HCT116 (cell line): ENCODE measurements around the gene ARHGDIA. TPM values are rescaled to one million over a fixed set of nuclear protein-coding genes. Genes with fewer than 3 reads are reported as not detected.

Experiments used
- ATAC-seq: fragments of 200-7000 bp; cut with Tn5 transposase; 2 replicates; pipeline ENCODE4 v1.9.1; 2020; ENCODE audit warnings: mild to moderate bottlenecking, moderate library complexity
- BruUV-seq: library from RNA; stranded (reverse); fragments of 400-500 nt; replicated peaks from 2 replicates; lab custom pipeline; 2021; lab: Mats Ljungman, UMichigan
- CTCF ChIA-PET: fragments of 300-600 bp; sonication (Branson Sonifier 250); formaldehyde crosslinking; loops from one replicate; lab custom pipeline; 2021; ENCODE audit warnings: antibody characterized with exemption; lab: Charles Lee
- POLR2A ChIA-PET: fragments of 300-600, 350-600 bp; sonication (Branson Sonifier 250); formaldehyde crosslinking; loops from one replicate; lab custom pipeline; 2021; ENCODE audit warnings: antibody characterized with exemption; lab: Charles Lee
- RAD21 ChIA-PET, 2 experiments: fragments of 300-600 bp; sonication (Branson Sonifier 250); formaldehyde crosslinking; loops; one replicate each; lab custom pipeline; 2023; ENCODE audit warnings: low total read pairs in 2 of 2; ENCODE audit not compliant: uncharacterized antibody in 2 of 2, unreplicated experiment in 2 of 2, low non-redundant PET in 1 of 2; lab: Charles Lee
- DNase-seq: peaks from one replicate; pipeline ENCODE4 v3.0.0-alpha.2; 2010; ENCODE audit warnings: low read depth, low spot score
- H2AFZ ChIP-seq: fragments of 200-600 bp; shearing (Covaris generic), sonication (generic); 2 replicates; pipeline ENCODE4 v1.6.1; 2017; ENCODE audit warnings: low read depth, mixed run types, mixed read lengths, antibody characterized with exemption, low read length; ENCODE audit not compliant: poor library complexity, severe bottlenecking
- H3K27ac ChIP-seq: 2 replicates; pipeline ENCODE4 v1.5.1; 2012; ENCODE audit warnings: low read depth, low read length
- H3K27me3 ChIP-seq: fragments of 200-600 bp; sonication (generic); 2 replicates; pipeline ENCODE4 v1.6.1; 2016; ENCODE audit warnings: mixed run types, low read length, mixed read lengths; ENCODE audit not compliant: insufficient read depth
- H3K36me3 ChIP-seq, 2 experiments: fragments of 200-500 bp in 1 of 2; fragments of 200-600 bp in 1 of 2; sonication (Bioruptor generic) in 1 of 2; sonication (generic) in 1 of 2; 2 replicates each; pipeline versions ENCODE4 v1.5.1 to v1.6.1; 2014 to 2016; ENCODE audit warnings: low read length in 2 of 2, inconsistent platforms in 1 of 2, mixed read lengths in 1 of 2, mixed run types in 1 of 2; ENCODE audit not compliant: insufficient read depth in 2 of 2, control insufficient read depth in 1 of 2
- H3K4me1 ChIP-seq, 2 experiments: fragments of 200-600 bp in 1 of 2; sonication (generic) in 1 of 2; 2 replicates each; pipeline versions ENCODE4 v1.5.1 to v1.6.1; 2012 to 2017; ENCODE audit warnings: low read length in 2 of 2, inconsistent platforms in 1 of 2, mild to moderate bottlenecking in 1 of 2, mixed read lengths in 1 of 2, mixed run types in 1 of 2, moderate library complexity in 1 of 2; ENCODE audit not compliant: insufficient read depth in 2 of 2, control insufficient read depth in 1 of 2
- H3K4me2 ChIP-seq: fragments of 200-600 bp; sonication (generic); 2 replicates; pipeline ENCODE4 v1.6.1; 2017; ENCODE audit warnings: mixed run types, low read length, mixed read lengths
- H3K4me3 ChIP-seq, 2 experiments: fragments of 200-600 bp in 1 of 2; sonication (generic) in 1 of 2; replicated peaks in 1 of 2; 2 replicates each; pipeline ENCODE4 v1.5.1; 2011 to 2016; ENCODE audit warnings: low read length in 2 of 2, control low read depth in 1 of 2, low read depth in 1 of 2, mild to moderate bottlenecking in 1 of 2, mixed read lengths in 1 of 2, mixed run types in 1 of 2
- H3K79me2 ChIP-seq: fragments of 200-600 bp; sonication (generic); 2 replicates; pipeline ENCODE4 v1.6.1; 2017; ENCODE audit warnings: mild to moderate bottlenecking, mixed run types, low read length, moderate library complexity, mixed read lengths; ENCODE audit not compliant: insufficient read depth
- H3K9ac ChIP-seq: fragments of 200-600 bp; sonication (generic); 2 replicates; pipeline ENCODE4 v1.6.1; 2016; ENCODE audit warnings: low read length, mixed read lengths
- H3K9me2 ChIP-seq: fragments of 200-600 bp; sonication (generic), shearing (Covaris generic); 2 replicates; pipeline ENCODE4 v1.6.1; 2017; ENCODE audit warnings: mixed run types, mild to moderate bottlenecking, moderate library complexity; ENCODE audit not compliant: insufficient read depth
- H3K9me3 ChIP-seq, 2 experiments: fragments of 200-500 bp in 1 of 2; fragments of 200-600 bp in 1 of 2; sonication (Bioruptor generic) in 1 of 2; sonication (generic) in 1 of 2; 2 replicates each; pipeline ENCODE4 v1.6.1; 2014 to 2017; ENCODE audit warnings: low read length in 2 of 2, mixed read lengths in 2 of 2, inconsistent platforms in 1 of 2, low read depth in 1 of 2, mild to moderate bottlenecking in 1 of 2, mixed run types in 1 of 2, moderate library complexity in 1 of 2; ENCODE audit not compliant: control insufficient read depth in 1 of 2, insufficient read depth in 1 of 2
- H4K20me1 ChIP-seq: fragments of 200-600 bp; sonication (generic), shearing (Covaris generic); 2 replicates; pipeline ENCODE4 v1.6.1; 2017; ENCODE audit warnings: mixed run types, mild to moderate bottlenecking, moderate library complexity; ENCODE audit not compliant: insufficient read depth
- CEBPB ChIP-seq: IDR thresholded peaks from 2 replicates; pipeline ENCODE4 v1.6.1; 2012; ENCODE audit warnings: low read depth
- ELF1 ChIP-seq: IDR thresholded peaks from 2 replicates; pipeline ENCODE4 v1.6.1; 2012; ENCODE audit warnings: low read depth, borderline replicate concordance
- EZH2 ChIP-seq: fragments of 200-600 bp; sonication (generic); IDR thresholded peaks from 2 replicates; pipeline ENCODE4 v1.6.1; 2017; ENCODE audit warnings: antibody characterized with exemption, mixed run types
- FOSL1 ChIP-seq: IDR thresholded peaks from 2 replicates; pipeline ENCODE4 v1.6.1; 2012; ENCODE audit warnings: low read depth
- JUND ChIP-seq: IDR thresholded peaks from 2 replicates; pipeline ENCODE4 v1.6.1; 2012
- POLR2A ChIP-seq: IDR thresholded peaks from 2 replicates; pipeline ENCODE4 v1.7.0; 2011; ENCODE audit warnings: borderline replicate concordance; ENCODE audit not compliant: insufficient read depth, insufficient read length; ENCODE audit errors: extremely low read depth
- RAD21 ChIP-seq: IDR thresholded peaks from 2 replicates; pipeline ENCODE4 v1.6.1; 2012; ENCODE audit warnings: low read depth, mild to moderate bottlenecking
- SIN3A ChIP-seq: IDR thresholded peaks from 2 replicates; pipeline ENCODE4 v1.6.1; 2012; ENCODE audit warnings: low read depth
- SP1 ChIP-seq: IDR thresholded peaks from 2 replicates; pipeline ENCODE4 v1.6.1; 2012; ENCODE audit warnings: low read depth
- YY1 ChIP-seq: IDR thresholded peaks from 2 replicates; pipeline ENCODE4 v1.6.1; 2011; ENCODE audit warnings: low read length, low read depth, moderate library complexity, mild to moderate bottlenecking; ENCODE audit not compliant: insufficient replicate concordance; ENCODE audit errors: extremely low read depth
- ZBTB33 ChIP-seq: IDR thresholded peaks from 2 replicates; pipeline ENCODE4 v1.6.1; 2011; ENCODE audit warnings: mild to moderate bottlenecking, low read length, moderate library complexity; ENCODE audit not compliant: insufficient replicate concordance; ENCODE audit errors: extremely low read depth
- ZFX ChIP-seq: fragments of 450-650 bp; IDR thresholded peaks from 2 replicates; pipeline ENCODE4 v1.6.1; 2017
- ZNF274 ChIP-seq: fragments of 200-500 bp; sonication (Bioruptor generic); IDR thresholded peaks from 2 replicates; pipeline ENCODE4 v1.6.1; 2014; ENCODE audit warnings: mild to moderate bottlenecking, low read depth, low read length, inconsistent platforms
- intact Hi-C: fragments of 100-400 bp; cut with micrococcal nuclease; formaldehyde crosslinking; loops from 2 replicates; pipeline ENCODE4 v1.10.0; 2022
- total RNA-seq: library from RNA; stranded (reverse); gene quantifications from one replicate; pipeline ENCODE4 v1.2.1, GENCODE V29; 2021; ENCODE audit not compliant: unreplicated experiment
- TF ChIP-seq, protein P1 (sequence below): IDR thresholded peaks from 2 replicates; pipeline ENCODE4 v1.6.1; 2012

The ARHGDIA gene
- total RNA-seq, 1 experiment from 2014 or later: 554 TPM

DNA sequence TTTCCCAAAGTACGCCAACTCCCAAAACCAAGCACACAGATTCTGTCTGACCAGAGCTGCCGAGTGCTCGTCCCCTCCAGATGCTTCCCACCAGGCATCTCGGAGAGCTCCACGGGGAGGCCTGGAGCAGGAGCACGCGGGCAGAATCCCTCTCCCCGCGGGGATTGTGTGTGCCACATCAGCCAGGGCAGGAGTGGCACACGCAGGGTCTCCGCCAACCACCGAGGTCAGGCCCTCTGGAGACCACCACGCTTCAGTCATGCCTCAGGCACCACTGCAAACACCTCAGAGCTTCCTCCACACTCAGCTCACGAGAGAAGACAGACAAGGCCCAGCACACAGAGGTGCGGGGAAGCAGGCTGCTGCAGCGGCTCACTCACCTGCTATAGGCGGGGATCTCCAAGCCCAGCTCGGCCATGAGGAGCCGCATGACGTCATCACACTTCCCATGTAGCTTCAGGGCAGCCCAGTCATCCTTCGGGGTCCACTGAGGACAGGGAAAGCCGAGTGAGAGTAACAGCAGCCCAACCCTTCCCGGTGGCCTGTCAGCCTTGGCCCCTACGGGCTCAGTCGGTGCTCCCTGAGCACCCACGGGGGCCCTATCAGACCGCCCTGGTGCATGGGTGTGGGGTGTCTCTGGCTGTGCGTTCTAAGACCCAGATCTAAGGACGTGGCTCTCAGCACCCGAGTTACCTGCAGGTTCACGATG lies 42.4 kb upstream of the ARHGDIA start:
- Histone ChIP-seq H3K4me2 (peak overlapping the region; percentile 66), H3K27ac (peak overlapping the region; percentile 60), H3K36me3 (peaks cover 21 to 34% of the 10 kb centered on the region in 2 experiments), H3K9ac (no peak overlapping the region), H3K27me3 (no peaks in the 10 kb centered on the region), H3K9me3 (no peaks in the 10 kb centered on the region), H4K20me1 (no peaks in the 10 kb centered on the region), H3K9me2 (no peaks in the 10 kb centered on the region), H3K79me2 (peaks cover 45% of the 10 kb centered on the region), H3K4me1 (peaks cover 43 to 60% of the 10 kb centered on the region in 2 experiments), H3K4me3 (no peak overlapping the region), H2AFZ (no peak overlapping the region)
- no TSS peak for BruUV-seq
- intact Hi-C loops: loop anchor here (5.0 kb wide), 1 partner anchor 109 kb away; the partner anchor contains the start of genes CENPX and LRRC45
- DNase-seq (no peak), ATAC-seq (no peak)
- CTCF ChIA-PET: interaction anchor here (0.9 to 1.8 kb wide), 2 partner anchors 10 to 108 kb away, joined by 4 to 9 read pairs; partner anchors contain the start of genes CENPX and LRRC45
- POLR2A ChIA-PET: interaction anchor here (1.1 to 1.3 kb wide), 2 partner anchors 13 to 16 kb away, joined by 3 read pairs; no protein-coding TSS in a partner anchor
- TF ChIP-seq YY1 (no peak), RAD21 (no peak), EZH2 (no peak), CEBPB (no peak), SP1 (no peak), ZFX (no peak), JUND (no peak), SIN3A (no peak), ZBTB33 (no peak), ZNF274 (no peak), FOSL1 (no peak), ELF1 (no peak), POLR2A (no peak)
- TF ChIP-seq, protein P1, sequence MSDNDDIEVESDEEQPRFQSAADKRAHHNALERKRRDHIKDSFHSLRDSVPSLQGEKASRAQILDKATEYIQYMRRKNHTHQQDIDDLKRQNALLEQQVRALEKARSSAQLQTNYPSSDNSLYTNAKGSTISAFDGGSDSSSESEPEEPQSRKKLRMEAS: no peak
- RAD21 ChIA-PET: interaction anchor here in 1 of 2 experiments (1.3 kb wide), 1 partner anchor 13 kb away, joined by 3 read pairs; no protein-coding TSS in a partner anchor
